HUES6 (cell line): ENCODE results near the gene GDF11.
A peak's percentile ranks its signal among the peaks of the same experiment; 100 is the strongest.
"Not testable (repeated sequence)": the region's sequence is repeated elsewhere in the genome, so short reads cannot be mapped to it uniquely, and the experiment has no call there.

Experiments
- H3K27ac ChIP-seq: 2 replicates; pipeline ENCODE4 v1.7.0; 2013; ENCODE audit warnings: low read depth, mild to moderate bottlenecking, low read length, inconsistent platforms
- H3K27me3 ChIP-seq: 2 replicates; pipeline ENCODE4 v1.6.1; 2013; ENCODE audit warnings: low read length; ENCODE audit not compliant: control insufficient read depth, insufficient read depth
- H3K36me3 ChIP-seq: 2 replicates; pipeline ENCODE4 v1.6.1; 2013; ENCODE audit warnings: low read length; ENCODE audit not compliant: control insufficient read depth, insufficient read depth
- H3K4me1 ChIP-seq: 2 replicates; pipeline ENCODE4 v1.6.1; 2013; ENCODE audit warnings: low read length; ENCODE audit not compliant: control insufficient read depth, insufficient read depth
- H3K4me3 ChIP-seq: 2 replicates; pipeline ENCODE4 v1.5.1; 2013; ENCODE audit warnings: low read depth, low read length
- H3K9ac ChIP-seq: one replicate; pipeline ENCODE4 v1.6.1; 2013; ENCODE audit warnings: mild to moderate bottlenecking, low read length
- H3K9me3 ChIP-seq: 2 replicates; pipeline ENCODE4 v1.6.1; 2013; ENCODE audit warnings: low read depth, low read length; ENCODE audit not compliant: control insufficient read depth, insufficient read depth

The GDF11 gene

DNA sequence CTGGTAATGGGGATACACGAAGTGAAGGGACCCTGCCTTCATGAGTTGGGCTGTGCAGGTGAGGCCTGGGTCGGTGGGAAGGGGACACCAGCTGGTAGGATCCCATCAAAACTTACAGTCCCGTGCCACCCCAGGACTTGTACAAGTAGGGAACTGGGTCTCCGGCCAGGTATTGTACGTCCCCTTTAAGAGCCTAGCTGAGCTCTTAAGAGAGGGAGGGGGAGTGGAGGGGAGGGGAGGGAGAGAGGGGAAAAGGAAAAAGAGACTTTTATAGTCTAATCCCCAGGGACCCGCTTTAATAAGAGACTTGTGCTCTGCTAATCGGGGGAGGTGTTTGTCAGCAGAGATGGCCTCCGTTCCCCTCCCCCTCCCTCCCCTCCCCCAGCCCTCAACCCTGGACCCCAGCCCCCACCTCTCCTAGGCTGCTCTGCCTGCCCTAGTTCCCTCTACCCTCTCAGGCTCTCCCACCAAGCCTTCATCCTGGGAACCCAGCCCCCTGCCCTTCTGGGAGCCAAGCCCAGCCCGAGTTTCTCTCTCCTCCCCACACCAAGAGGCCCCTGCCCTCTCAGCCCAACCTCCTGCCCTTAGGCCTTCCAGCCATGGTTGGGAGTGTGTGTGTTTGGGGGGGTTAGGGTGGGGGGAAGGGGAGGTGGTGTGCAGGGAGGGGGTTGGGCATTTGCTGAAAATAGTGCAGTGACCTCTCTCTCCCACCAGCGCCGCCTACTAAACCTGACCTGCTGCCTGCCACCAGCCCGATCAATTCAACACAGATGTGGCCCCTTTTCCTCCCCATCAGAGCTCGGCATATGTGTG is 2.6 kb downstream of the GDF11 start:
- H3K9me3 ChIP-seq = no peaks in the 10 kb centered on the region
- H3K27me3 ChIP-seq = no peaks in the 10 kb centered on the region
- peak overlapping the region; percentile 97 for H3K9ac ChIP-seq
- peak overlapping the region; percentile 98 for H3K4me3 ChIP-seq
- peaks cover 28% of the 10 kb centered on the region for H3K36me3 ChIP-seq
- peak overlapping the region; percentile 46 for H3K27ac ChIP-seq
- peaks cover 49% of the 10 kb centered on the region for H3K4me1 ChIP-seq

DNA sequence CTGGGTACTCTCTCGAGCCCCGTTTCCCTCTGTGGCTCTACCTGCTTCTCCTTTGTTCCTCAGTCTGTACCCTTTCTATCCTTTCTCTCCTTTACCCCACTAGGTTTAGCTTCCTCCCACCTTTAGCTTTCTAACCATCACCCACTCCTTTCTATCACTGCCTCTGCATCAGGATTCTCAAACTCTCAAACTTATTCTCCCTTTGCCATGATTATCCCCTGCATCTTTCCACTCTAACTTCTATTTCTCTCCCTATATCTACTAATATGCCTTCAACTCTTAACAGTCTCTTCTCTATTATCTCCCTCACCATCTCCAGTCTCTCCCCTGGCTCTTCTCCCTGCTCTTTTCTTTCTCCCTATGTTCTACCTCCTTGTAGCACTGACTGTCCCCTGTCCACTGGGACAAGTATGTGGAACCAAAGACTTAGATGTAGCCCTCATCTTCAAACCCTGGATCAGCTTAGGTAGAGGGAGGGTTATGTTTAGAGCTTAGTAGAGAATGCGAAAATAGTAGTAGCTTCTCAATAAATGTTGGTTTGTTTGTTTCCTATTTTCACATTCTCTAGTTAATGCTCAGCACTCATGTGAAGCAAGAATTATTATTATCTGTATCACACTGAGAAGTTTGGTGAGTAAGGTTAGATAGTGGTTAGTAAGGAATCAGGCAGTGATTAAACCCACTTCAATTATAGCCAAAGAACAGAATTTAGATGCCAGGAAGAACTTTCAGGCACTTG is 3.4 kb downstream of the GDF11 start:
- peaks cover 49% of the 10 kb centered on the region for H3K4me1 ChIP-seq
- no peaks in the 10 kb centered on the region for H3K9me3 ChIP-seq
- peak overlapping the region; percentile 74 for H3K9ac ChIP-seq
- peak overlapping the region; percentile 46 for H3K27ac ChIP-seq
- peaks cover 36% of the 10 kb centered on the region for H3K36me3 ChIP-seq
- peak overlapping the region; percentile 50 for H3K4me3 ChIP-seq
- no peaks in the 10 kb centered on the region for H3K27me3 ChIP-seq

DNA sequence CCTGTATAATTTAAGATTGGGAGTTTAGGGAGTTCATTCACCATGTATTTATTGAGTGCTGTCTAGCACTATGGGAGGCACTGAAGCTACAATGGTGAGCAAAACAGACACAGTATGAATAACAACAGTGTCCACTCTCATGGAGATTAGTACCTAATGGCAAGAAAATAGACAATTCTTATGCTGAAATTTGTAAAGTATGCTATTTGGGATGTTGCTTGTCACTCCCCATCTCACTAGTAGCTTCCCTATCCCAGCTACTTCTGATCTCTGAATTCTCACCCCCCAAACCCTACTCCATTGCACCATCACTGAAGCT is 4.0 kb downstream of the GDF11 start:
- Histone ChIP-seq H3K9me3 (no peaks in the 10 kb centered on the region), H3K9ac (peak overlapping the region; percentile 74), H3K27me3 (no peaks in the 10 kb centered on the region), H3K4me1 (peaks cover 46% of the 10 kb centered on the region), H3K27ac (peak overlapping the region; percentile 46), H3K4me3 (peak overlapping the region; percentile 50), H3K36me3 (peaks cover 41% of the 10 kb centered on the region)

DNA sequence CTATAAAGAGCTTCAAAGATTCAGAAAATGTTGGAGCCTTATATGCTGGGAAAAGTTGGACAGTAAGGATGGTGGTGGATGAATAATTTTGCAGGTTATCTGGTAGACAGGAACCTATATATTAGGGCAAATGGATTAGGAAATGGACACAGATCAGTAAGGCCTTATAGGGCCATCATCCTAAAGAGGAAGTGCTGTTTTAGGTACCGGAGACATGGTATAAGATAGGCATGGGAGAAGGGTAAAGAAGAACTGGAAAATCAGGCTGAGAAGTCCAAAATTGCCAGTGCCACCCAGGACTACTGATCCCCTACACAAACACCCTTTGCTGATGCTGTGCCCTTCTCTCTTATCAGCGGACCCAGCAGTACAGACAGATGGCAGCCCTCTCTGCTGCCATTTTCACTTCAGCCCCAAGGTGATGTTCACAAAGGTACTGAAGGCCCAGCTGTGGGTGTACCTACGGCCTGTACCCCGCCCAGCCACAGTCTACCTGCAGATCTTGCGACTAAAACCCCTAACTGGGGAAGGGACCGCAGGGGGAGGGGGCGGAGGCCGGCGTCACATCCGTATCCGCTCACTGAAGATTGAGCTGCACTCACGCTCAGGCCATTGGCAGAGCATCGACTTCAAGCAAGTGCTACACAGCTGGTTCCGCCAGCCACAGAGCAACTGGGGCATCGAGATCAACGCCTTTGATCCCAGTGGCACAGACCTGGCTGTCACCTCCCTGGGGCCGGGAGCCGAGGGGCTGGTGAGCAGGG is 5.5 kb downstream of the GDF11 start:
- Histone ChIP-seq H3K36me3 (peaks cover 56% of the 10 kb centered on the region), H3K4me1 (peaks cover 40% of the 10 kb centered on the region)

DNA sequence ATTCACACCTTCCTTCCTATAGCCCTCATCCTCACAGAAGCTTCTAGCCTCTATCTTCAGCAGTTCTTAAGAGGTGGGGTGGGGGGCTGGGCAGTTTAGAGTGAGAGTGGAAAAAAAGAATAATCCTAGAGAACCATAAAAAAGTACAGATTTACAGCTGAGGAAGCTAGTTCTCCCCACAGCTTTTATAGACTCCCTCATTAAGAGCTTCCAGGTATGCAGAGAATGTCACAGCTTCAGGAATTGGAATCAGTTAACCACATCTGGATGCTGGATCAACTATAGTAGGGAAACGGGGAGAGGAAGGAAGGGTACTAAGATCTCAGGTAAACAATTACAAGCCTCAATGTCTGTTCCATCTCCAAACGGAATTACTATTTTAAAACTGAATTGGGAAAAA is 12.3 kb downstream of the GDF11 start:
- Histone ChIP-seq H3K27ac (no peak overlapping the region), H3K4me1 (peaks cover 7% of the 10 kb centered on the region; the same call in 1 of the 2 replicates), H3K9ac (no peak overlapping the region), H3K9me3 (no peaks in the 10 kb centered on the region), H3K4me3 (no peak overlapping the region), H3K27me3 (no peaks in the 10 kb centered on the region), H3K36me3 (peaks cover 87% of the 10 kb centered on the region)

More for the DNA sequence above, 5.5 kb downstream of the GDF11 start:
- H3K27ac ChIP-seq = no peak overlapping the region
- no peaks in the 10 kb centered on the region for H3K27me3 ChIP-seq
- no peak overlapping the region for H3K9ac ChIP-seq
- H3K9me3 ChIP-seq = no peaks in the 10 kb centered on the region
- H3K4me3 ChIP-seq = no peak overlapping the region

DNA sequence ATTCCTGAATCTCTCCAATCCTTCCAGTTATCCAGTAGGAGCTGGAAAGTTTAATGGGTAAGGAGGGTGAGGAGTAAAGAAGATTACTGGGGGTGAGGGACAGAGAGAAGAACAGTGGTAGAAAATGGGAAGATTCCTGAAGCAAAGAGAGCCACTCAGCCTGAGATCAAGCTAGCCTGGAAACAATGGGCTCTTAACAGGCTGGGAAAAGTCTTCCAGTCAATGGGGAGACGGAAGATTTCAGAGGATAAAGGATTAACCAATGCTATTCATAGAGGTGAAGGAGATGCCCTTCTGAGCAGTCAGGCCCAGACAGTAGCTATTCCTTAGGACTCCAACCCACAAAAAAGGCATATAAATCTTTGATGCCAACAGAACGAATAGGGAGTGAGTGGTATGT is 14.8 kb downstream of the GDF11 start:
- Histone ChIP-seq H3K4me3 (no peak overlapping the region), H3K9me3 (no peaks in the 10 kb centered on the region), H3K27me3 (no peaks in the 10 kb centered on the region), H3K4me1 (peaks cover 7% of the 10 kb centered on the region; the same call in 1 of the 2 replicates), H3K36me3 (peaks cover 79% of the 10 kb centered on the region), H3K9ac (no peak overlapping the region), H3K27ac (no peak overlapping the region)

DNA sequence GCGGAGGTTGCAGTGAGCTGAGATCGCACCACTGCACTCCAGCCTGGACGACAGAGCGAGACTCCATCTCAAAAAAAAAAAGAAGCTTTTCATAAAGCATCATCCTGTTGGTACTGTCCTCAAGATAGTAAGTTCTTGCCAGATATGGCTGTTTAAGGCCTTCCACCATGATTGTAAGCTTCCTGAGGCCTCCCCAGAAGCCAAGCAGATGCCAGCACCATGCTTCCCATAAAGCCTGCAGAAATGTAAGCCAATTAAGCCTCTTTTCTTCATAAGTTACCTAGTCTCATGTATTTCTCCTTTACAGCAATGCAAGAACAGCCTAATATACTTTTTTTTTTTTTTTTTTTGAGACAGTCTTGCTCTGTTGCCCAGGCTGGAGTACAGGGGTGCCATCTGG is 15.7 kb downstream of the GDF11 start:
- H3K27ac ChIP-seq, H3K4me1 ChIP-seq, H3K4me3 ChIP-seq, H3K9me3 ChIP-seq, H3K9ac ChIP-seq, H3K27me3 ChIP-seq: not testable (repeated sequence)
- H3K36me3 ChIP-seq = peaks cover 79% of the 10 kb centered on the region

DNA sequence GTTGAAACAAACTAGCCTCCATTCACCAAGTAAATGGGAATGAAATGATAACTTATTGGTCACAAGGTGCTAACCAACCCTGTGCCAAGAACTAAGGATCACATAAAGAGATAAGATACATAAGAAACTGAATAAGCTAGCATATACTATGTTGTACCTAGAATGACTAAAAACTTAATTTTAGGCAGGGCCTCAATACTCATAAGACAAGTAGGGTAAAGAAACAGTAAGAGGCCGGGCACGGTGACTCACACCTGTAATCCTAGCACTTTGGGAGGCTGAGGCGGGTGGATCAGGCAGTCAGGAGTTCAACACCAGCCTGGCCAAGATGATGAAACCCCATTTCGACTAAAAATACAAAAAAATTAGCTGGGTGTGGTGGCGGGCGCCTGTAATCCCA is 17.7 kb downstream of the GDF11 start:
- H3K27me3 ChIP-seq = no peaks in the 10 kb centered on the region
- peaks cover 77% of the 10 kb centered on the region for H3K36me3 ChIP-seq
- no peak overlapping the region for H3K9ac ChIP-seq
- no peak overlapping the region for H3K4me3 ChIP-seq
- H3K9me3 ChIP-seq = no peaks in the 10 kb centered on the region
- no peak overlapping the region for H3K27ac ChIP-seq
- H3K4me1 ChIP-seq = no peaks in the 10 kb centered on the region; the same call in 1 of the 2 replicates

DNA sequence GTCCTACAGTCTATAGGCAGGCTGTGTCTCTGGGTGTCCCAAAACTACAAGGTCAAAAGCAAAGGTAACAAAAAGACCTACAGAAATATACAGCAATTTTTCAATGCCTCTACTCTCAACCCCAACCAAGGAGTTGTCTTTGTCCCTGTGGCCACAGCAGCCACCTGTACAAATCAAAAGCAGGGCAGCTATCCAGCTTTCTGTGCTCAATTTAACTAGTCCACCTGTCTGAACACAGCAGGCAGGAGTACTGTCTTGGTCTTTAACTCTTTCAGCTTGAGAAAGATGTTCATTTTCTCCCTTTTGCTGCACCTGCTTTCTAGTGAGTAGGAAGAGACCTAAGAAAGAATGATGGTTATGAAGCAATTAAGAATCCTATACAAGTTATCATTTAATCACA is 19.7 kb downstream of the GDF11 start:
- peaks cover 70% of the 10 kb centered on the region for H3K36me3 ChIP-seq

DNA sequence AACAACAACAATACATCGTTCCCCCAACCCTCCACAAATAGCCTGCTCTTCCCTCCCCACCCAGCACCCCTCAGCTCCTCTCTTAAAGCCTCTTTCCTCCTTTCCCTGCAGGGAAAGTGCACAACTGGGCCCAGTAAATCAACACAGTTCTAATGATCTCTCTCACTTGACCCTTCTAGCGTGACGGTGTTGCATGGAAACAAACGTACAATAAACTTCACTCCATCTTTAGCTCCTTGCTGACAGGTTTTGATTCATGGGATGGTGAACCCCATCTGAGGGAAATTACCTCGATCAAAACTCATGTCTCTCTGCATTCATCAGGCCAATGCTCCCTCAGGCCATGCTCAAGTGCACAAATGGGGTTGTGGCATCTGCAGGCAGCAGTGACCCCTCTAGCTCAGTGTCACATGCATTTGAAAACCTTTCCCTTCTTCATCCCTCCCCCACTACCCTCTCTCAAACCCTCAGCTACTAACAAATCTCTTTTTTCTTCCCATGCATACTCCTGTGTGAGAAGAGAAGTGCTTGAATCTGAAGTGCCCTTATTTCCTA is 22.9 kb downstream of the GDF11 start:
- Histone ChIP-seq H3K27me3 (no peaks in the 10 kb centered on the region), H3K4me1 (no peaks in the 10 kb centered on the region), H3K9me3 (no peaks in the 10 kb centered on the region), H3K9ac (no peak overlapping the region), H3K36me3 (peaks cover 60% of the 10 kb centered on the region), H3K27ac (no peak overlapping the region), H3K4me3 (no peak overlapping the region)

More for the DNA sequence above, 19.7 kb downstream of the GDF11 start:
- Histone ChIP-seq H3K4me1 (no peaks in the 10 kb centered on the region), H3K27me3 (no peaks in the 10 kb centered on the region), H3K27ac (no peak overlapping the region), H3K9ac (no peak overlapping the region), H3K4me3 (no peak overlapping the region), H3K9me3 (no peaks in the 10 kb centered on the region)
